Panc1 (cell line): ENCODE data around the gene AGAP2. TPM values are rescaled to one million over a fixed set of nuclear protein-coding genes. Genes with fewer than 3 reads are reported as not detected.

Experiments
- ATAC-seq: fragments of 200-7000 bp; cut with Tn5 transposase; 2 replicates; pipeline ENCODE4 v1.9.1; 2020; ENCODE audit warnings: mild to moderate bottlenecking, moderate library complexity
- BruUV-seq: library from RNA; stranded (reverse); fragments of 400-500 nt; replicated peaks from 2 replicates; lab custom pipeline; 2021; lab: Mats Ljungman, UMichigan
- CTCF ChIA-PET: fragments of 300-600 bp; sonication (Branson Sonifier 250); formaldehyde crosslinking; loops from one replicate; lab custom pipeline; 2022; ENCODE audit warnings: antibody characterized with exemption; lab: Charles Lee
- POLR2A ChIA-PET: fragments of 300-600 bp; sonication (Branson Sonifier 250); formaldehyde crosslinking; loops from one replicate; lab custom pipeline; 2022; ENCODE audit warnings: antibody characterized with exemption; lab: Charles Lee
- DNase-seq: peaks from one replicate; pipeline ENCODE4 v3.0.0-alpha.2; 2010; ENCODE audit warnings: low read depth, low spot score
- H3K27ac ChIP-seq: 2 replicates; pipeline ENCODE4 v1.5.1; 2011; ENCODE audit warnings: mild to moderate bottlenecking, low read length, inconsistent platforms
- H3K27me3 ChIP-seq: fragments of 200-500 bp; sonication (Bioruptor generic); 2 replicates; pipeline ENCODE4 v1.6.0; 2014; ENCODE audit warnings: low read length, inconsistent platforms; ENCODE audit not compliant: control insufficient read depth, insufficient read depth
- H3K36me3 ChIP-seq: fragments of 200-500 bp; sonication (Bioruptor generic); 2 replicates; pipeline ENCODE4 v1.5.1; 2014; ENCODE audit warnings: inconsistent platforms, mild to moderate bottlenecking, low read length, moderate library complexity; ENCODE audit not compliant: control insufficient read depth, insufficient read depth
- H3K4me1 ChIP-seq: 2 replicates; pipeline ENCODE4 v1.5.1; 2011; ENCODE audit warnings: inconsistent platforms, mild to moderate bottlenecking, low read length, moderate library complexity; ENCODE audit not compliant: control insufficient read depth, insufficient read depth
- H3K4me3 ChIP-seq, 2 experiments: 2 replicates each; pipeline ENCODE4 v1.5.1; 2011 to 2012; ENCODE audit warnings: low read depth in 2 of 2, low read length in 2 of 2, mild to moderate bottlenecking in 2 of 2, inconsistent platforms in 1 of 2, moderate library complexity in 1 of 2
- H3K9me3 ChIP-seq: fragments of 200-500 bp; sonication (Bioruptor generic); 2 replicates; pipeline ENCODE4 v1.5.1; 2014; ENCODE audit warnings: low read depth, mild to moderate bottlenecking, inconsistent platforms, low read length, moderate library complexity; ENCODE audit not compliant: control insufficient read depth, insufficient read depth
- CTCF ChIP-seq: fragments of 450-650 bp; IDR thresholded peaks from 2 replicates; pipeline ENCODE4 v1.5.1; 2017; ENCODE audit warnings: mild to moderate bottlenecking
- POLR2AphosphoS5 ChIP-seq: IDR thresholded peaks from 2 replicates; pipeline ENCODE4 v1.6.1; 2012; ENCODE audit warnings: mild to moderate bottlenecking, low read depth, low read length, moderate library complexity
- SIN3A ChIP-seq: IDR thresholded peaks from 2 replicates; pipeline ENCODE4 v1.6.1; 2012; ENCODE audit warnings: low read depth, mild to moderate bottlenecking, low read length, moderate library complexity, borderline replicate concordance; ENCODE audit not compliant: insufficient read depth
- TCF7L2 ChIP-seq: IDR thresholded peaks from 2 replicates; pipeline ENCODE4 v1.6.1; 2011; ENCODE audit warnings: mild to moderate bottlenecking, low read depth, low read length, inconsistent platforms
- in situ Hi-C: cut with HindIII; loops from 2 replicates; pipeline ENCODE4 v1.10.0; 2016; ENCODE audit warnings: low sequenced_read_pairs, low pct_unique_long_range_greater_than_20kb
- intact Hi-C: fragments of 100-400 bp; cut with micrococcal nuclease; formaldehyde crosslinking; loops from one replicate; pipeline ENCODE4 v1.10.0; 2022; ENCODE audit not compliant: unreplicated experiment
- total RNA-seq: library from RNA; stranded (reverse); gene quantifications from one replicate; pipeline ENCODE4 v1.2.1, GENCODE V29; 2021; ENCODE audit not compliant: unreplicated experiment
- TF ChIP-seq, protein P1 (sequence below), 2 experiments: IDR thresholded peaks; 2 replicates each; pipeline ENCODE4 v1.6.1; 2011 to 2012; ENCODE audit warnings: low read depth in 2 of 2, control low read depth in 1 of 2, low read length in 1 of 2, mild to moderate bottlenecking in 1 of 2, moderate library complexity in 1 of 2; ENCODE audit not compliant: insufficient read depth in 1 of 2

Gene AGAP2
- total RNA-seq, 1 experiment from 2014 or later: 0.49 TPM

DNA sequence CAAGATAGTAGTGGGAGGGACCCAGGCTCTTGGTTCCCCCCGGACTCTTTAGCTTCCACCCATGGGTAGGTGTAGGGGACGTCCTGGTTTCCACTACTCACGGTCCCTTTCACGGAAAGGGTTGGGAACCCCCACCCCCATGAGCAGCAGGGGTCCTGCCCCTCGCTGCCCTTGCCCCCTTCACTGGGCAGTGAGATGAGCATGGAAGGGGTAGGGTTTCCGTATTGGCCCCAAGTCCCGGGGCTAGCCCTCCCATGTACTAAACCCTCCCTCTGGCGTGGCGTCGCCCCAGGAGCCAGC is 12.7 kb downstream of the AGAP2 start:
- DNase-seq (no peak), ATAC-seq (peak; percentile 11)
- Histone ChIP-seq H3K4me1 (peaks cover 4% of the 10 kb centered on the region; the same call in 1 of the 2 replicates), H3K27me3 (no peaks in the 10 kb centered on the region), H3K27ac (peak overlapping the region; percentile 82), H3K4me3 (peak overlapping the region; percentile 93), H3K36me3 (no peaks in the 10 kb centered on the region), H3K9me3 (no peaks in the 10 kb centered on the region)
- no TSS peak for BruUV-seq
- in situ Hi-C loops: no loop called here
- POLR2A ChIA-PET: interaction anchor here (0.6 kb wide), 1 partner anchor 82 kb away, joined by 4 read pairs; no protein-coding TSS in a partner anchor
- TF ChIP-seq CTCF (no peak), POLR2AphosphoS5 (no peak), TCF7L2 (no peak), SIN3A (no peak)
- TF ChIP-seq, protein P1, sequence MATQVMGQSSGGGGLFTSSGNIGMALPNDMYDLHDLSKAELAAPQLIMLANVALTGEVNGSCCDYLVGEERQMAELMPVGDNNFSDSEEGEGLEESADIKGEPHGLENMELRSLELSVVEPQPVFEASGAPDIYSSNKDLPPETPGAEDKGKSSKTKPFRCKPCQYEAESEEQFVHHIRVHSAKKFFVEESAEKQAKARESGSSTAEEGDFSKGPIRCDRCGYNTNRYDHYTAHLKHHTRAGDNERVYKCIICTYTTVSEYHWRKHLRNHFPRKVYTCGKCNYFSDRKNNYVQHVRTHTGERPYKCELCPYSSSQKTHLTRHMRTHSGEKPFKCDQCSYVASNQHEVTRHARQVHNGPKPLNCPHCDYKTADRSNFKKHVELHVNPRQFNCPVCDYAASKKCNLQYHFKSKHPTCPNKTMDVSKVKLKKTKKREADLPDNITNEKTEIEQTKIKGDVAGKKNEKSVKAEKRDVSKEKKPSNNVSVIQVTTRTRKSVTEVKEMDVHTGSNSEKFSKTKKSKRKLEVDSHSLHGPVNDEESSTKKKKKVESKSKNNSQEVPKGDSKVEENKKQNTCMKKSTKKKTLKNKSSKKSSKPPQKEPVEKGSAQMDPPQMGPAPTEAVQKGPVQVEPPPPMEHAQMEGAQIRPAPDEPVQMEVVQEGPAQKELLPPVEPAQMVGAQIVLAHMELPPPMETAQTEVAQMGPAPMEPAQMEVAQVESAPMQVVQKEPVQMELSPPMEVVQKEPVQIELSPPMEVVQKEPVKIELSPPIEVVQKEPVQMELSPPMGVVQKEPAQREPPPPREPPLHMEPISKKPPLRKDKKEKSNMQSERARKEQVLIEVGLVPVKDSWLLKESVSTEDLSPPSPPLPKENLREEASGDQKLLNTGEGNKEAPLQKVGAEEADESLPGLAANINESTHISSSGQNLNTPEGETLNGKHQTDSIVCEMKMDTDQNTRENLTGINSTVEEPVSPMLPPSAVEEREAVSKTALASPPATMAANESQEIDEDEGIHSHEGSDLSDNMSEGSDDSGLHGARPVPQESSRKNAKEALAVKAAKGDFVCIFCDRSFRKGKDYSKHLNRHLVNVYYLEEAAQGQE (IDR thresholded peaks at IDR 0.05; ENCODE audit: insufficient read depth in 1 of 2, low read depth in 2 of 2, low read length in 1 of 2): no peak
- CTCF ChIA-PET: interaction anchor here (0.6 to 2.0 kb wide), 7 partner anchors 9 to 100 kb away, joined by 3 to 12 read pairs (median 5); partner anchors contain the start of genes B4GALNT1 and TSPAN31
- intact Hi-C loops: no loop called here

- DNase-seq (no peak), ATAC-seq (no peak)
- in situ Hi-C loops (no loop called here), intact Hi-C loops (no loop called here)
- H3K27me3 ChIP-seq: no peaks in the 10 kb centered on the region
- H3K4me3 ChIP-seq: no peak overlapping the region
- BruUV-seq: TSS peak; percentile 80
- no peak overlapping the region for H3K27ac ChIP-seq
- H3K36me3 ChIP-seq: no peaks in the 10 kb centered on the region
- no peaks in the 10 kb centered on the region for H3K9me3 ChIP-seq
- TF ChIP-seq, protein P1 (IDR thresholded peaks at IDR 0.05; ENCODE audit: insufficient read depth in 1 of 2, low read depth in 2 of 2, low read length in 1 of 2): no peak
- no peak for TF ChIP-seq CTCF
- TF ChIP-seq TCF7L2: no peak
- TF ChIP-seq SIN3A: no peak
- TF ChIP-seq POLR2AphosphoS5: no peak
- ChIA-PET CTCF (interaction anchor here (0.6 to 2.0 kb wide), 3 partner anchors 8 to 16 kb away, joined by 3 to 10 read pairs (median 3); no protein-coding TSS in a partner anchor), POLR2A (no interaction called here)
- peaks cover 4% of the 10 kb centered on the region; the same call in 1 of the 2 replicates for H3K4me1 ChIP-seq
These were observed 13.4 kb downstream of the AGAP2 start for GRCh38 chr12:57724936-57725740.
